H9 (cell line): Measurements from ENCODE around the gene LKAAEAR1. TPM values are rescaled to one million over a fixed set of nuclear protein-coding genes. Genes with fewer than 3 reads are reported as not detected.

ENCODE experiments used
- DNase-seq: peaks from one replicate; pipeline ENCODE4 v3.0.0-alpha.2; 2017
- H2AFZ ChIP-seq: one replicate; pipeline ENCODE4 v1.6.1; 2013; ENCODE audit warnings: mild to moderate bottlenecking, low read length, control low read depth, moderate library complexity
- H2AK5ac ChIP-seq: 2 replicates; pipeline ENCODE4 v1.6.1; 2013; ENCODE audit warnings: low read length, control low read depth, mixed read lengths; ENCODE audit not compliant: insufficient read length
- H2BK120ac ChIP-seq: one replicate; pipeline ENCODE4 v1.6.1; 2013; ENCODE audit warnings: low read depth, mild to moderate bottlenecking, low read length, control low read depth, inconsistent platforms; ENCODE audit not compliant: poor library complexity, severe bottlenecking
- H2BK12ac ChIP-seq: 2 replicates; pipeline ENCODE4 v1.6.1; 2013; ENCODE audit warnings: low read length, control low read depth, mixed read lengths, low read depth; ENCODE audit not compliant: insufficient read length
- H2BK15ac ChIP-seq: 2 replicates; pipeline ENCODE4 v1.6.1; 2013; ENCODE audit warnings: low read depth, low read length, control low read depth
- H2BK20ac ChIP-seq: one replicate; pipeline ENCODE4 v1.6.1; 2013; ENCODE audit warnings: low read depth, mild to moderate bottlenecking, low read length, control low read depth, inconsistent platforms; ENCODE audit not compliant: poor library complexity, severe bottlenecking
- H2BK5ac ChIP-seq: 2 replicates; pipeline ENCODE4 v1.6.1; 2013; ENCODE audit warnings: low read length, control low read depth, mixed read lengths; ENCODE audit not compliant: insufficient read length
- H3K14ac ChIP-seq: 2 replicates; pipeline ENCODE4 v1.6.1; 2013; ENCODE audit warnings: low read length, control low read depth; ENCODE audit not compliant: insufficient read depth
- H3K18ac ChIP-seq: 2 replicates; pipeline ENCODE4 v1.6.1; 2013; ENCODE audit warnings: low read depth, mild to moderate bottlenecking, mixed read lengths, low read length, control low read depth; ENCODE audit not compliant: insufficient read length
- H3K23ac ChIP-seq: 2 replicates; pipeline ENCODE4 v1.6.1; 2013; ENCODE audit warnings: low read length, control low read depth, mixed read lengths, low read depth; ENCODE audit not compliant: insufficient read length
- H3K23me2 ChIP-seq: 2 replicates; pipeline ENCODE4 v1.6.1; 2013; ENCODE audit warnings: low read depth, mild to moderate bottlenecking, mixed read lengths, low read length, control low read depth; ENCODE audit not compliant: insufficient read length, poor library complexity, severe bottlenecking
- H3K27ac ChIP-seq: 2 replicates; pipeline ENCODE4 v1.5.1; 2013; ENCODE audit warnings: low read length, control low read depth, mixed read lengths, low read depth; ENCODE audit not compliant: insufficient read length
- H3K27me3 ChIP-seq: 2 replicates; pipeline ENCODE4 v1.6.1; 2013; ENCODE audit warnings: low read length, control low read depth, inconsistent platforms; ENCODE audit not compliant: insufficient read depth
- H3K4ac ChIP-seq: 2 replicates; pipeline ENCODE4 v1.6.1; 2013; ENCODE audit warnings: low read depth, mild to moderate bottlenecking, control low read depth, inconsistent platforms, low read length, moderate library complexity
- H3K4me1 ChIP-seq: 2 replicates; pipeline ENCODE4 v1.6.1; 2013; ENCODE audit warnings: low read length, control low read depth, inconsistent platforms; ENCODE audit not compliant: insufficient read depth
- H3K4me2 ChIP-seq: 2 replicates; pipeline ENCODE4 v1.6.1; 2013; ENCODE audit warnings: low read length, control low read depth, mixed read lengths; ENCODE audit not compliant: insufficient read length, insufficient read depth
- H3K56ac ChIP-seq: 2 replicates; pipeline ENCODE4 v1.6.1; 2013; ENCODE audit warnings: low read depth, mild to moderate bottlenecking, mixed read lengths, low read length, control low read depth; ENCODE audit not compliant: insufficient read length
- H3K79me1 ChIP-seq: 2 replicates; pipeline ENCODE4 v1.6.1; 2013; ENCODE audit warnings: low read depth, mild to moderate bottlenecking, moderate library complexity, low read length, control low read depth, inconsistent platforms; ENCODE audit not compliant: insufficient read depth, poor library complexity, severe bottlenecking
- H3K79me2 ChIP-seq: 2 replicates; pipeline ENCODE4 v1.6.1; 2013; ENCODE audit warnings: low read length, control low read depth, inconsistent platforms; ENCODE audit not compliant: insufficient read depth
- H3K9ac ChIP-seq: 2 replicates; pipeline ENCODE4 v1.6.1; 2013; ENCODE audit warnings: low read length, control low read depth, mixed read lengths; ENCODE audit not compliant: insufficient read length; ENCODE audit errors: extremely low read depth
- H3K9me3 ChIP-seq: one replicate; pipeline ENCODE4 v1.6.1; 2013; ENCODE audit warnings: low read depth, low read length, inconsistent platforms; ENCODE audit not compliant: control insufficient read depth
- H3T11ph ChIP-seq: one replicate; pipeline ENCODE4 v1.6.1; 2013; ENCODE audit warnings: mild to moderate bottlenecking, low read length, control low read depth, inconsistent platforms
- H4K20me1 ChIP-seq: one replicate; pipeline ENCODE4 v1.6.1; 2013; ENCODE audit not compliant: control insufficient read depth, insufficient read length, insufficient read depth
- H4K5ac ChIP-seq: 2 replicates; pipeline ENCODE4 v1.6.1; 2013; ENCODE audit warnings: low read depth, mild to moderate bottlenecking, mixed read lengths, low read length, control low read depth; ENCODE audit not compliant: insufficient read length
- H4K8ac ChIP-seq: replicated peaks from 2 replicates; pipeline ENCODE4 v1.6.1; 2013; ENCODE audit warnings: low read length, control low read depth, mixed read lengths, low read depth; ENCODE audit not compliant: insufficient read length
- H4K91ac ChIP-seq: 2 replicates; pipeline ENCODE4 v1.6.1; 2013; ENCODE audit warnings: low read depth, mild to moderate bottlenecking, moderate library complexity, mixed read lengths, low read length, control low read depth; ENCODE audit not compliant: insufficient read length
- H3K27ac Mint-ChIP-seq, 3 experiments: 2 replicates in 2 of 3; 3 replicates in 1 of 3; pipeline ENCODE4 v1.8.0; 2020 to 2021; ENCODE audit warnings: mixed read lengths in 3 of 3, mild to moderate bottlenecking in 1 of 3, moderate library complexity in 1 of 3
- H3K27me3 Mint-ChIP-seq: 2 replicates; pipeline ENCODE4 v1.8.0; 2021; ENCODE audit warnings: low read depth, mild to moderate bottlenecking, moderate library complexity, mixed read lengths
- H3K36me3 Mint-ChIP-seq, 3 experiments: 2 replicates in 2 of 3; 3 replicates in 1 of 3; pipeline ENCODE4 v1.8.0; 2020 to 2021; ENCODE audit warnings: low read depth in 3 of 3, mixed read lengths in 3 of 3; ENCODE audit not compliant: insufficient read depth in 1 of 3
- H3K4me1 Mint-ChIP-seq, 2 experiments: 2 replicates each; pipeline ENCODE4 v1.8.0; 2020; ENCODE audit warnings: mixed read lengths in 2 of 2
- H3K4me3 Mint-ChIP-seq, 2 experiments: 2 replicates in 1 of 2; 3 replicates in 1 of 2; pipeline ENCODE4 v1.8.0; 2020 to 2021; ENCODE audit warnings: mild to moderate bottlenecking in 2 of 2, mixed read lengths in 2 of 2, moderate library complexity in 1 of 2
- H3K9me3 Mint-ChIP-seq, 2 experiments: 2 replicates in 1 of 2; 3 replicates in 1 of 2; pipeline ENCODE4 v1.8.0; 2020; ENCODE audit warnings: mild to moderate bottlenecking in 2 of 2, mixed read lengths in 2 of 2, moderate library complexity in 1 of 2
- CTCF ChIP-seq: fragments of 200-600 bp; sonication (generic); conservative IDR thresholded peaks from 3 replicates; pipeline ENCODE4 v1.8.0; 2021; ENCODE audit warnings: antibody characterized with exemption, mild to moderate bottlenecking
- WGBS: extraction: QIAGEN DNeasy Blood & Tissue Kit; methylation state at CpG from one replicate; pipeline ENCODE4 v1.1.7; 2013; ENCODE audit warnings: missing lambda C conversion rate, low lambda C conversion rate, mixed read lengths; ENCODE audit not compliant: insufficient read length; ENCODE audit errors: extremely low coverage; 5-methylcytosine and 5-hydroxymethylcytosine counted together
- total RNA-seq: library from RNA; stranded (reverse); gene quantifications from 2 replicates; pipeline ENCODE4 v1.2.1, GENCODE V29; 2021

The LKAAEAR1 gene
- total RNA-seq, 1 experiment from 2014 or later = 0.39 TPM

- Histone ChIP-seq H2BK15ac (no peak overlapping the region), H2BK20ac (no peak overlapping the region), H3K79me2 (no peaks in the 10 kb centered on the region), H3K18ac (no peak overlapping the region), H4K5ac (no peak overlapping the region), H3K4me1 (no peaks in the 10 kb centered on the region), H2AK5ac (no peak overlapping the region), H3K56ac (no peak overlapping the region), H3K4me2 (peak overlapping the region; percentile 50), H4K91ac (no peak overlapping the region), H3K23me2 (no peaks in the 10 kb centered on the region), H3T11ph (no peak overlapping the region), H4K20me1 (no peaks in the 10 kb centered on the region), H3K79me1 (no peaks in the 10 kb centered on the region), H2AFZ (no peak overlapping the region), H3K4ac (no peak overlapping the region), H3K9me3 (no peaks in the 10 kb centered on the region), H2BK120ac (no peak overlapping the region), H3K27ac (no peak overlapping the region), H2BK5ac (no peak overlapping the region), H2BK12ac (no peak overlapping the region), H3K27me3 (peaks cover 3% of the 10 kb centered on the region; the same call in 1 of the 2 replicates), H3K23ac (no peak overlapping the region), H3K9ac (no peak overlapping the region), H4K8ac (no peak overlapping the region), H3K14ac (no peak overlapping the region; the same call in 1 of the 2 replicates)
- peaks cover 9 to 14% of the 10 kb centered on the region in 2 experiments; a peak in 3 of 4 replicates for H3K4me1 Mint-ChIP-seq
- no peak overlapping the region for H3K27ac Mint-ChIP-seq
- no CpG with 5 or more reads among the region's 30 CpGs for WGBS
- H3K27me3 Mint-ChIP-seq = peaks cover 43% of the 10 kb centered on the region
- TF ChIP-seq CTCF = no peak
- H3K4me3 Mint-ChIP-seq = peak overlapping the region; percentile 62 to 83
- no peaks in the 10 kb centered on the region for H3K36me3 Mint-ChIP-seq
- H3K9me3 Mint-ChIP-seq = no peaks in the 10 kb centered on the region
- peak; percentile 74 for DNase-seq
These were observed 18.6 kb upstream of the LKAAEAR1 start for GRCh38 chr20:64102647-64103354.
